Measurements from ENCODE around the gene ROBO3.

- TF ChIP-seq REST (IDR thresholded peaks at IDR 0.05; ENCODE audit: insufficient replicate concordance, low read depth) (no peak), CTCF (IDR thresholded peaks at IDR 0.05; ENCODE audit: insufficient read depth, low read length) (no peak), POLR2AphosphoS5 (IDR thresholded peaks at IDR 0.05; ENCODE audit: low read depth) (no peak), GABPA (IDR thresholded peaks at IDR 0.05; ENCODE audit: low read depth) (no peak)
Measured at GRCh38 chr11:124896071-124896750, 31.0 kb downstream of the ROBO3 start.
